Endothelial cell of umbilical vein (primary cell): ENCODE data around the gene SKIL. TPM values are rescaled to one million over a fixed set of nuclear protein-coding genes. Genes with fewer than 3 reads are reported as not detected.

Experiments
- BruUV-seq: library from RNA; stranded (reverse); fragments of 400-500 nt; replicated peaks from 2 replicates; lab custom pipeline; 2021; lab: Mats Ljungman, UMichigan
- CTCF ChIA-PET: fragments of 300-600, 350-600 bp; sonication (Branson Sonifier 250); formaldehyde crosslinking; loops from one replicate; lab custom pipeline; 2021; ENCODE audit warnings: antibody characterized with exemption, inconsistent platforms; lab: Charles Lee
- POLR2A ChIA-PET: fragments of 300-600, 350-600 bp; sonication (Branson Sonifier 250); formaldehyde crosslinking; loops from one replicate; lab custom pipeline; 2021; ENCODE audit warnings: antibody characterized with exemption, inconsistent platforms; lab: Charles Lee
- DNase-seq: peaks from one replicate; pipeline ENCODE4 v3.0.0-alpha.2; 2011; ENCODE audit warnings: low read depth, low spot score
- FAIRE-seq: peaks from 2 replicates; lab custom pipeline; 2011; peaks lifted over from hg19 to GRCh38; lab: Jason Lieb, UNC
- H2AFZ ChIP-seq: 2 replicates; pipeline ENCODE4 v1.6.0; 2012; ENCODE audit warnings: low read depth, low read length, control low read depth, inconsistent platforms
- H3K27ac ChIP-seq: 2 replicates; pipeline ENCODE4 v1.5.1; 2011; ENCODE audit warnings: low read depth, mild to moderate bottlenecking, control low read depth, low read length, moderate library complexity; ENCODE audit not compliant: insufficient read depth
- H3K27me3 ChIP-seq, 2 experiments: 2 replicates each; pipeline versions ENCODE4 v1.6.0 to v1.6.1; 2011; ENCODE audit warnings: low read length in 2 of 2, mixed read lengths in 1 of 2; ENCODE audit not compliant: control insufficient read depth in 2 of 2, insufficient read depth in 2 of 2
- H3K36me3 ChIP-seq, 2 experiments: 2 replicates in 1 of 2; 3 replicates in 1 of 2; pipeline ENCODE4 v1.5.1; 2011; ENCODE audit warnings: low read length in 2 of 2, mild to moderate bottlenecking in 1 of 2, moderate library complexity in 1 of 2; ENCODE audit not compliant: control insufficient read depth in 2 of 2, insufficient read depth in 2 of 2; ENCODE audit errors: extremely low read depth in 1 of 2
- H3K4me1 ChIP-seq: 3 replicates; pipeline ENCODE4 v1.5.1; 2011; ENCODE audit warnings: mild to moderate bottlenecking, low read length; ENCODE audit not compliant: control insufficient read depth, insufficient read depth; ENCODE audit errors: extremely low read depth
- H3K4me2 ChIP-seq: 2 replicates; pipeline ENCODE4 v1.6.1; 2011; ENCODE audit warnings: low read length, control low read depth, mixed read lengths; ENCODE audit not compliant: insufficient read depth
- H3K4me3 ChIP-seq, 3 experiments: fragments of 200-600 bp in 1 of 3; sonication (generic), shearing (Covaris generic) in 1 of 3; replicated peaks in 1 of 3; 2 replicates each; pipeline ENCODE4 v1.5.1; 2011 to 2016; ENCODE audit warnings: control low read depth in 3 of 3, low read length in 3 of 3, mild to moderate bottlenecking in 2 of 3, inconsistent platforms in 1 of 3, low read depth in 1 of 3, moderate library complexity in 1 of 3; ENCODE audit not compliant: insufficient read depth in 1 of 3
- H3K79me2 ChIP-seq: 2 replicates; pipeline ENCODE4 v1.6.0; 2012; ENCODE audit warnings: low read length, inconsistent platforms; ENCODE audit not compliant: control insufficient read depth, insufficient read depth
- H3K9ac ChIP-seq: replicated peaks from 2 replicates; pipeline ENCODE3; 2011; ENCODE audit warnings: low read length, control low read depth; ENCODE audit not compliant: insufficient read depth; ENCODE audit errors: extremely low read depth
- H3K9me1 ChIP-seq: replicated peaks from 3 replicates; pipeline ENCODE4 v1.6.0; 2011; ENCODE audit warnings: mild to moderate bottlenecking, low read length; ENCODE audit not compliant: control insufficient read depth, insufficient read depth; ENCODE audit errors: extremely low read depth
- H3K9me3 ChIP-seq: replicated peaks from 2 replicates; pipeline ENCODE4 v1.5.1; 2012; ENCODE audit warnings: low read length, inconsistent platforms; ENCODE audit not compliant: control insufficient read depth, insufficient read depth
- H4K20me1 ChIP-seq: replicated peaks from 2 replicates; pipeline ENCODE3; 2011; ENCODE audit warnings: mild to moderate bottlenecking, low read length; ENCODE audit not compliant: control insufficient read depth, insufficient read depth; ENCODE audit errors: extremely low read depth
- EZH2 ChIP-seq: IDR thresholded peaks from 2 replicates; pipeline ENCODE4 v1.6.1; 2012; ENCODE audit warnings: borderline replicate concordance, low read depth, mild to moderate bottlenecking, moderate library complexity, low read length, inconsistent platforms; ENCODE audit not compliant: severe bottlenecking
- FOS ChIP-seq: IDR thresholded peaks from 2 replicates; pipeline ENCODE4 v1.6.1; 2011; ENCODE audit warnings: mild to moderate bottlenecking, low read length, moderate library complexity, borderline replicate concordance; ENCODE audit not compliant: insufficient read depth
- GATA2 ChIP-seq: IDR thresholded peaks from 2 replicates; pipeline ENCODE4 v1.7.0; 2011; ENCODE audit warnings: low read depth, mild to moderate bottlenecking, moderate library complexity, mixed read lengths, low read length; ENCODE audit not compliant: insufficient read length, insufficient read depth
- JUN ChIP-seq: IDR thresholded peaks from 2 replicates; pipeline ENCODE4 v1.6.1; 2011; ENCODE audit warnings: borderline replicate concordance, low read depth; ENCODE audit not compliant: insufficient read length, insufficient read depth
- MYC ChIP-seq: IDR thresholded peaks from one replicate; pipeline ENCODE4 v1.6.1; 2011; ENCODE audit warnings: mild to moderate bottlenecking, low read depth, low read length
- POLR2A ChIP-seq: IDR thresholded peaks from 2 replicates; pipeline ENCODE4 v1.6.1; 2012; ENCODE audit warnings: low read depth, mild to moderate bottlenecking, control low read depth, low read length
- POLR2AphosphoS5 ChIP-seq: IDR thresholded peaks from 2 replicates; pipeline ENCODE4 v1.6.1; 2012; ENCODE audit warnings: low read depth, mild to moderate bottlenecking, control low read depth, low read length, moderate library complexity; ENCODE audit not compliant: insufficient read depth
- dilution Hi-C: fragments of 300-500 bp; cut with MboI; formaldehyde crosslinking; loops from one replicate; pipeline ENCODE4 v1.15.0; 2019; ENCODE audit warnings: low sequenced_read_pairs; ENCODE audit not compliant: extremely low pct_ligation_motif_present
- intact Hi-C: fragments of 100-400 bp; cut with micrococcal nuclease; formaldehyde crosslinking; loops from one replicate; pipeline ENCODE4 v1.10.0; 2022
- polyA plus RNA-seq, 4 experiments: library from polyadenylated mRNA; depleted of rRNA in 3 of 4; stranded (reverse) in 3 of 4; unstranded in 1 of 4; fragments of >200 nt; gene quantifications; 2 replicates each; pipeline versions ENCODE4 v1.2.1 to v1.2.3, GENCODE V29; 2011 to 2012; ENCODE audit warnings: missing spikeins in 1 of 4
- total RNA-seq: library from RNA; stranded (reverse); gene quantifications from 2 replicates; pipeline ENCODE4 v1.2.3, GENCODE V29; 2021
- TF ChIP-seq, protein P1 (sequence below): IDR thresholded peaks from 2 replicates; pipeline ENCODE4 v1.6.1; 2011; ENCODE audit not compliant: insufficient read depth, insufficient read length
- TF ChIP-seq, protein P2 (sequence below), 2 donors: IDR thresholded peaks; 1 replicate in 1 of 2; 2 replicates in 1 of 2; pipeline ENCODE4 v1.5.1; 2011; ENCODE audit warnings: low read length in 2 of 2, mild to moderate bottlenecking in 2 of 2, moderate library complexity in 2 of 2, control low read depth in 1 of 2, inconsistent platforms in 1 of 2, low read depth in 1 of 2; ENCODE audit not compliant: insufficient read depth in 1 of 2; ENCODE audit errors: extremely low read depth in 1 of 2

Gene SKIL
- total and polyA plus RNA-seq, 2 donors (not counting 3 experiments of a cell fraction or from before 2014, with no cell fraction given), result 18.4 to 135 TPM

DNA sequence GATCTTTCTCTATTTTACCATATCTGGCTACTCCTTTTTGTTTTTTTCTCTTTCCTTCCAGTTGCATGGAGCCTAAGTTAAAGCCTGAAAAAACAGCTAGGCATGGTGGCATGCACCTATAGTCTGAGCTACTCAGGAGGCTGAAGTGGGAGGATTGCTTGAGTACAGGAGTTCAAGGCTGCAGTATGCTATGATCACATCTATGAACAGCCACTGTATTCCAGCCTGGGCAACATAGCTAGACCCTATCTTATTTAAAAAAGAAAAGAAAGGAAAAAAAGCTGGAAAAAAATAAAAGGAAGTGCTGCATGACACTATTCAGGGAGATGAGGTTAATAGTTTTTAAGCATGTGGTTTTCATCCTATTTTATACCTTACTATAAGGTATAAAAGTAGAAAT lies 4.0 kb upstream of the SKIL start:
- no peak overlapping the region for H3K9ac ChIP-seq
- no peaks in the 10 kb centered on the region for H3K36me3 ChIP-seq
- dilution Hi-C loops (no loop called here), intact Hi-C loops (no loop called here)
- peaks cover 8% of the 10 kb centered on the region for H3K79me2 ChIP-seq
- no peak overlapping the region for H3K4me2 ChIP-seq
- H4K20me1 ChIP-seq, result no peaks in the 10 kb centered on the region
- H3K4me3 ChIP-seq, result no peak overlapping the region
- H3K27me3 ChIP-seq, result no peaks in the 10 kb centered on the region
- no peaks in the 10 kb centered on the region for H3K9me1 ChIP-seq
- POLR2A ChIA-PET, result no interaction called here
- no peak overlapping the region for H3K27ac ChIP-seq
- CTCF ChIA-PET, result interaction anchor here (1.3 to 2.2 kb wide), 6 partner anchors 9 to 44 kb away, joined by 3 to 7 read pairs (median 5); no protein-coding TSS in a partner anchor
- DNase-seq (no peak), FAIRE-seq (no peak)
- no peaks in the 10 kb centered on the region for H3K9me3 ChIP-seq
- H3K4me1 ChIP-seq, result peaks cover 23% of the 10 kb centered on the region
- TF ChIP-seq, protein P1, sequence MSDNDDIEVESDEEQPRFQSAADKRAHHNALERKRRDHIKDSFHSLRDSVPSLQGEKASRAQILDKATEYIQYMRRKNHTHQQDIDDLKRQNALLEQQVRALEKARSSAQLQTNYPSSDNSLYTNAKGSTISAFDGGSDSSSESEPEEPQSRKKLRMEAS, result no peak
- TF ChIP-seq, protein P2, sequence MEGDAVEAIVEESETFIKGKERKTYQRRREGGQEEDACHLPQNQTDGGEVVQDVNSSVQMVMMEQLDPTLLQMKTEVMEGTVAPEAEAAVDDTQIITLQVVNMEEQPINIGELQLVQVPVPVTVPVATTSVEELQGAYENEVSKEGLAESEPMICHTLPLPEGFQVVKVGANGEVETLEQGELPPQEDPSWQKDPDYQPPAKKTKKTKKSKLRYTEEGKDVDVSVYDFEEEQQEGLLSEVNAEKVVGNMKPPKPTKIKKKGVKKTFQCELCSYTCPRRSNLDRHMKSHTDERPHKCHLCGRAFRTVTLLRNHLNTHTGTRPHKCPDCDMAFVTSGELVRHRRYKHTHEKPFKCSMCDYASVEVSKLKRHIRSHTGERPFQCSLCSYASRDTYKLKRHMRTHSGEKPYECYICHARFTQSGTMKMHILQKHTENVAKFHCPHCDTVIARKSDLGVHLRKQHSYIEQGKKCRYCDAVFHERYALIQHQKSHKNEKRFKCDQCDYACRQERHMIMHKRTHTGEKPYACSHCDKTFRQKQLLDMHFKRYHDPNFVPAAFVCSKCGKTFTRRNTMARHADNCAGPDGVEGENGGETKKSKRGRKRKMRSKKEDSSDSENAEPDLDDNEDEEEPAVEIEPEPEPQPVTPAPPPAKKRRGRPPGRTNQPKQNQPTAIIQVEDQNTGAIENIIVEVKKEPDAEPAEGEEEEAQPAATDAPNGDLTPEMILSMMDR (IDR thresholded peaks at IDR 0.05; ENCODE audit: extremely low read depth in 1 of 2, insufficient read depth in 1 of 2, low read depth in 1 of 2, low read length in 2 of 2), result no peak
- TF ChIP-seq EZH2 (no peak), POLR2A (no peak), POLR2AphosphoS5 (no peak), GATA2 (no peak), MYC (no peak), JUN (no peak), FOS (no peak)
- BruUV-seq, result no TSS peak
- no peak overlapping the region for H2AFZ ChIP-seq
